GM08714 (cell line): Measurements from ENCODE around the gene C9orf72.
"Not testable (repeated sequence)": the region's sequence is repeated elsewhere in the genome, so short reads cannot be mapped to it uniquely, and the experiment has no call there.

ENCODE experiments used
- H3K4me3 ChIP-seq: fragments of 200-500 bp; sonication (Bioruptor generic); 2 replicates; pipeline ENCODE4 v1.5.1; 2014; ENCODE audit warnings: mild to moderate bottlenecking, low read length, inconsistent platforms
- ZNF274 ChIP-seq: IDR thresholded peaks from 2 replicates; pipeline ENCODE4 v1.6.1; 2012; ENCODE audit warnings: mild to moderate bottlenecking, low read depth, low read length

The C9orf72 gene, protein sequence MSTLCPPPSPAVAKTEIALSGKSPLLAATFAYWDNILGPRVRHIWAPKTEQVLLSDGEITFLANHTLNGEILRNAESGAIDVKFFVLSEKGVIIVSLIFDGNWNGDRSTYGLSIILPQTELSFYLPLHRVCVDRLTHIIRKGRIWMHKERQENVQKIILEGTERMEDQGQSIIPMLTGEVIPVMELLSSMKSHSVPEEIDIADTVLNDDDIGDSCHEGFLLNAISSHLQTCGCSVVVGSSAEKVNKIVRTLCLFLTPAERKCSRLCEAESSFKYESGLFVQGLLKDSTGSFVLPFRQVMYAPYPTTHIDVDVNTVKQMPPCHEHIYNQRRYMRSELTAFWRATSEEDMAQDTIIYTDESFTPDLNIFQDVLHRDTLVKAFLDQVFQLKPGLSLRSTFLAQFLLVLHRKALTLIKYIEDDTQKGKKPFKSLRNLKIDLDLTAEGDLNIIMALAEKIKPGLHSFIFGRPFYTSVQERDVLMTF

DNA sequence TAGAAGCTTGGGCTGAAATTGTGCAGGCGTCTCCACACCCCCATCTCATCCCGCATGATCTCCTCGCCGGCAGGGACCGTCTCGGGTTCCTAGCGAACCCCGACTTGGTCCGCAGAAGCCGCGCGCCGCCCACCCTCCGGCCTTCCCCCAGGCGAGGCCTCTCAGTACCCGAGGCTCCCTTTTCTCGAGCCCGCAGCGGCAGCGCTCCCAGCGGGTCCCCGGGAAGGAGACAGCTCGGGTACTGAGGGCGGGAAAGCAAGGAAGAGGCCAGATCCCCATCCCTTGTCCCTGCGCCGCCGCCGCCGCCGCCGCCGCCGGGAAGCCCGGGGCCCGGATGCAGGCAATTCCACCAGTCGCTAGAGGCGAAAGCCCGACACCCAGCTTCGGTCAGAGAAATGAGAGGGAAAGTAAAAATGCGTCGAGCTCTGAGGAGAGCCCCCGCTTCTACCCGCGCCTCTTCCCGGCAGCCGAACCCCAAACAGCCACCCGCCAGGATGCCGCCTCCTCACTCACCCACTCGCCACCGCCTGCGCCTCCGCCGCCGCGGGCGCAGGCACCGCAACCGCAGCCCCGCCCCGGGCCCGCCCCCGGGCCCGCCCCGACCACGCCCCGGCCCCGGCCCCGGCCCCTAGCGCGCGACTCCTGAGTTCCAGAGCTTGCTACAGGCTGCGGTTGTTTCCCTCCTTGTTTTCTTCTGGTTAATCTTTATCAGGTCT is at the start of gene C9orf72:
Gene C9orf72 (minus strand): TSS at position 564 of the 716 bp plus-strand sequence. CDS start 6,361 bp downstream, outside the sequence.
- peak within 1 kb of the TSS; percentile 88 for H3K4me3 ChIP-seq
- no peak for TF ChIP-seq ZNF274

DNA sequence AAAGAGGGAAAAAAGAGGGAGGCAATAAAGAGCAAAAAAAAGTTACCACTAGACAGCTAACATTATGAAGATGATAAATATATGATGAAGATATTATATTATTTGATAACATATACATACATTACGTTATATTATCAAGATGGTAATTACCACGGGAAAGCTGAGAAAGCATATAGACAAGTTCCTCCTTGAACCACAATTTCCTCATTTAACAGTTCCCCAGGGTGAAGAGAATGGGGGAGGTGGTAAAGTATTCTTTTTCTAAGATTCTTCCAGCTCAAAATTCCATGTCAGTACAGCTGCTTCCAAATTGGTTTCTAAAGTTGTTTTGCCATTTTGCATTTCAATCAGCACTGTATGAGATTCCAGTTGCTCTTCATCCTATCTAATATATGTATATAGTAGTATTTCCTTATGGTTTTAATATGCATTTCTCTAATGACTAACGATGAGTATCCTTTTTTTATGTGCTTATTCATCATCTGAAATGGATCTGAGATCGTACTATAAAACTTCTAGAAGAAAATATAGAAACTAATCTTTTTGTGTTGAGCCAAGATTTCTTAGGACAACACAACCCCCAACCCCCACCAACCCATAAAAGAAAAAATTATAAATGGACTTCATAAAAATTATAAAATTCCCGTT is 49.5 kb upstream of the C9orf72 start:
- no peak overlapping the region for H3K4me3 ChIP-seq
- TF ChIP-seq ZNF274: no peak

DNA sequence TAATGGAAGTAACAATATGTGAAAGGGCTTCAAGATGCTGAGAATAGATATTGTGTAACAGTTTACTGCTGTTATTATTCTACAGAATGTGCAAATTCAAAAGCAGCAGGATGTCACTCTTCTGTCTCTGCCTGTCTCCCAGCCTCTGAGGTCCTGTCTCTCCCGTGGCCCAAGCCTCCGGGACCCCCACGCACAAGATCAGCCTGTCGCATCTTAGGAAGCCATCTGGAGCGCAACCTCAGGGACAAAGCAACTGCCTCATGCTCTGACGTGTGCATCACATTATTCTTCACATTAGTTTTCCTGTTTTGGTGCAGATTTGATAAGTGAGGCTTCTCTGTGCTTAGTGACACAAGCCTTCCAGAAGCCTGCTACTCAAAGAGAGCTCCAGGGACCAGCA is 46.5 kb upstream of the C9orf72 start:
- H3K4me3 ChIP-seq: no peak overlapping the region
- TF ChIP-seq ZNF274: no peak

DNA sequence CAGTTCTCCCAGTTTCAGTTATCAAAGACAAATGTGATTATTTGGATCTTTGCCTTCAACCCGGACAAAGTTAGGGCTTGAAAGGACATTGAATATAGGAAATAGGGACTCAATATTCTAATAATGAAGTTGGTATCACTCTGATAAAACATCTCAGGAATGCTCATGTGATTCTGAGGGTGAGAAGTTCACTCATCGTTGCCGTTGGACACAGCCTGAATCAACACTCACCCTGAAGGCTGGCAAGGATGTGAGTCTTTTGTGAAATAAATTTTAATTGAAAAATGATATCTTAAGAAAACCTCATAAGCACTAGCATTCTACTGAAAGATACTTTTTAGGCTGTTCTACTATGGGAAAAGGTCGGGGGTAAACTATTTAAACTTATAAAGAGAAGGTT is 44.8 kb upstream of the C9orf72 start:
- no peak for TF ChIP-seq ZNF274
- H3K4me3 ChIP-seq: no peak overlapping the region

DNA sequence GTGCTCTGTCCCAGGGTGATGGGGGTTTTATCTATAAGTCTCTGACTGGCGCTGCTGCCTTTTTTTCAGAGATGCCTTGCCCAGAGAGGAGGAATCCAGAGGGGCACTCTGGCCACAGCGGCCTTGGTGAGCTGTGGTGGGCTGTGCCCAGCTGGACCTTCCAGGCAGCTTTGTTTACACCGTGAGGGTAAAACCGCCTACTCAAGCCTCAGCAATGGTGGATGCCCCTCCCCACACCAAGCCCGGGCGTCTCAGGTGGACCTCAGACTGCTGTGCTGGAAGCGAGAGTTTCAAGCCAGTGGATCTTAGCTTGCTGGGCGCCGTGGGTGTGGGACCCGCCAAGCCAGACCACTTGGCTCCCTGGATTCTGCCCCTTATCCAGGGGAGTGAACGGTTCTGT is 41.3 kb upstream of the C9orf72 start:
- no peak overlapping the region for H3K4me3 ChIP-seq
- no peak for TF ChIP-seq ZNF274

DNA sequence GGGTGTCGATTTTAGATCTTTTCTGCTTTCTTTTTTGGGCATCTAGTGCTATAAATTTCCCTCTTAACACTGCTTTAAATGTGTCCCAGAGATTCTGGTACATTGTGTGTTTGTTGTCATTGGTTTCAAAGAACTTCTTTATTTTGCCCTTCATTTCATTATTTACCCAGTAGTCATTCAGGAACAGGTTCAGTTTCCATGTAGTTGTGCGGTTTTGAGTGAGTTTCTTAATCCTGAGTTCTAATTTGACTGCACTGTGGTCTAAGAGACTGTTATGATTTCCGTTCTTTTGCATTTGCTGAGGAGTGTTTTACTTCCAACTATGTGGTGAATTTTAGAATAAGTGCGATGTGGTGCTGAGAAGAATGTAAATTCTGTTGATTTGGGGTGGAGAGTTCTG is 38.8 kb upstream of the C9orf72 start:
- not testable (repeated sequence) for H3K4me3 ChIP-seq

DNA sequence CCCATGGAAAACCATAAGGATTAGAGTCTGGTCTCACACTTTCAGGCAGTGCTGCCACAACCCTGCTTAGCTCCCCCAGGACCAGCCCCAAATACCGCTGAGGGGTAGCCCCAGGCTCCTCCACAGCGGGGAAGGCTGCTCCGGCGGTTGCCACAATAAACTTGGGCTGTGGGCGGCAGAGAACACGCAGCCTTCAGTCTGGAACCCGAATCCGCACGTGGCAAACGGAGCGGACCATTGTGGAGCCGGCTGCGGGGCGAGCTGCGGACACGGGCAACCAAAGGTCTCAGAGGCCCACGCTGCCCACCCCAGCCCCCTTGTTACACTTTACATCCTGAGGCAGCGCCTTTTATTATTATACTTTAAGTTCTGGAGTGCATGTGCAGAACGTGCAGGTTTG is 37.3 kb upstream of the C9orf72 start:
- H3K4me3 ChIP-seq: no peak overlapping the region
- no peak for TF ChIP-seq ZNF274

DNA sequence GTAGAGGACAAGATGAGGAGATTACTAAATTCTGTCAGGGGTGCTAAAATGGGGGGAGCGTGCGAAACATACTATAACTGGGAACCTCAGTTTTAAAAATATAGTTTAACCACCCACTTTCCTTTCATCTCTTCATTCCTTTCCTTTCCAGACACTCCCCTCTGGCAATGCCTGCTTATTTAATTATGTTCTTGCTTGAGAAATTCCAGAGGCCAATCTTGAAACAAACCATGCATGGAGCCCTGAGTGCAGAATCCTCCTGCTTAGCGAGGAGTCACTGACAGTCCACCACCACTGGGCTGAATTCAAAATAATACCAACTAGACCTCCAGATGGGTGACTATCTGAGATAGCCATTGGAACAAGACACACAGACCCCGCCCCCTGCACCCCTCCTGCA is 29.7 kb upstream of the C9orf72 start:
- TF ChIP-seq ZNF274: no peak
- no peak overlapping the region for H3K4me3 ChIP-seq

DNA sequence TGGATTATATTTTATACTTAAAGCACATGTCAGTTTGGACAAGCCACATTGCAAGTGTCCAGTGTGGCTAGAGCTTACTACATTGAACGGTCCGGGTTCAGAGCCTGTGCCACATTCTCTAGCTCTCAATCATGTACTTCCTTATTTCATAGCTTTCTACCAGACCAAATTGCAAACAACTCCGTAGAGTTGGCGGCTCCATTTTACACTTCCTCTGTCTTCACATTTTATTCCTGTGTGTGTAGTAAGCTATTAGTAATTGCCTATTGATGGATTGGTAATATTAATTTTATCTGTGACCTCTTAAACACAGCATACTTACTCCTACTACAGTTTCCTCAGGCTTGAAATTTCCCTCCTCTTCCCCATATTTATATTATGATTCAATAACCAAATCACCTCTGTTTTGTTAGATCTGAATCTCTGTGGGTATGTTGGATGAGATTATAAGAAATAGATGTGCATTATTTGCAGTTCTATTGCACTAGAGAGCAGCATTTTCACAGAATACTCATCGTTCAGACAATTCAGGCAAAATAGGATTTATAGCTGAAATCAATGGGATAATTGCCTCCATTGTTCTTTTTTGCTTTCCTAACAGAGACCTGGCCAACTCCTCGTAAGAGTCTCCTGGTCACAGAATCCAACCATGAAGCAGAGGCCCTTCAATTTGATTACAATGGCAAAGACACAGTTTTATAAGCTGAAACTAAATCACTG is 29.0 kb upstream of the C9orf72 start:
- TF ChIP-seq ZNF274: no peak
- H3K4me3 ChIP-seq: no peak overlapping the region

DNA sequence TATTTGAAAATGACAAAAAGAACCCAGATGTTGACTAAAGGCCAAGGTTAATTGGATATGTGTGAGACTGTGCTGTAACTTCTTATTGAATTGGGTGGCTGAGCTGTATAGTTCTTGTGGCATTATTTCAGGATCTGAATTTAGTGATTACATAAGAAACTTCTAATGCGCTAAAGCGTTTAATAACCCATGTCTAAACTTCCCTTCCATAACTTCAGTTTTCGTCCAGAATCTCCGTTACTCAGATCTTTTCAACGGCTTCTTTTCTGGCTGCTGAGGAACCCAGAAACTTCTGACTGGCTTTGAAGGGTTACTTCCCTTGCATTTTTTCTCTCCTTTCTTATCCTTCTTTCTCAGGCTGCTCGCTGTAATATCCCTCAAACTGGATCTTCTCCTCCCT is 28.1 kb upstream of the C9orf72 start:
- no peak for TF ChIP-seq ZNF274

DNA sequence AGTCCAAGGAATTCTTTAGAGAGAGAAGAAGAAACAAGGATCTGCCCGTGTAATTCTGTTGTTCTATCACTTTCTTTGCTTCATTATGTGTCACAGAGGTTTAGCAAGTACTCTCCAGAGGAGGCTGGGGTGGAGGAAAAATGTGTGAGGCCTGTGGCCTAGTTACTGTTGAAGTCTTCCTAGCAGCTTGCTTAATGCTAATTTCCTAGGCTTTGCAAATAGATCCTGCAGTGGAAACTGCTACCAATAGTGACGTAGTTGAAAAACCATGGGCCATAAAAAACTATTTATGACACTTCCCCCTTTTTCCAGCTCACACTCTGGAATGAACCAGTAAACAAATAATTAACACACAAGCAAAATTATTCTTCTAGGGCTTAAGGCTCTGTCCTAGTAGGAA is 27.0 kb upstream of the C9orf72 start:
- no peak overlapping the region for H3K4me3 ChIP-seq
- TF ChIP-seq ZNF274: no peak

More for the DNA sequence above, 28.1 kb upstream of the C9orf72 start:
- no peak overlapping the region for H3K4me3 ChIP-seq

DNA sequence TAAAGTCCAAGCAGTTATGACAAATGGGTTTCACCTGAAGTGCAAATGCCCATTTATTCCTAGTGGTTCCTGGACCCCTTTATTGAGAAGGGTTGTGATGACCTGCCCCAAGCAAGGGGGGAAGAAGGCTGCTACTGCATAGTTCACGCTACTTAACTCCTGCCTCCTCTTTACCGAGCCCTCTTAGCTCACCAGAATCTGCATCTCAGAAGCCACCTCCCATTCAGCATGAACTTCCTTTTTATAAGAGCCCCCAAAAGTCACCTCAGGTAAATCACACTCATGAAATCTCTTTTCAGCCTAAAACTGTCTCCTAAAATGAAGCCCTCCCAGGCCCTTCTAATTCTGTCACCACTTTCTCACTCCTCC is 26.6 kb upstream of the C9orf72 start:
- TF ChIP-seq ZNF274: no peak
- no peak overlapping the region for H3K4me3 ChIP-seq

DNA sequence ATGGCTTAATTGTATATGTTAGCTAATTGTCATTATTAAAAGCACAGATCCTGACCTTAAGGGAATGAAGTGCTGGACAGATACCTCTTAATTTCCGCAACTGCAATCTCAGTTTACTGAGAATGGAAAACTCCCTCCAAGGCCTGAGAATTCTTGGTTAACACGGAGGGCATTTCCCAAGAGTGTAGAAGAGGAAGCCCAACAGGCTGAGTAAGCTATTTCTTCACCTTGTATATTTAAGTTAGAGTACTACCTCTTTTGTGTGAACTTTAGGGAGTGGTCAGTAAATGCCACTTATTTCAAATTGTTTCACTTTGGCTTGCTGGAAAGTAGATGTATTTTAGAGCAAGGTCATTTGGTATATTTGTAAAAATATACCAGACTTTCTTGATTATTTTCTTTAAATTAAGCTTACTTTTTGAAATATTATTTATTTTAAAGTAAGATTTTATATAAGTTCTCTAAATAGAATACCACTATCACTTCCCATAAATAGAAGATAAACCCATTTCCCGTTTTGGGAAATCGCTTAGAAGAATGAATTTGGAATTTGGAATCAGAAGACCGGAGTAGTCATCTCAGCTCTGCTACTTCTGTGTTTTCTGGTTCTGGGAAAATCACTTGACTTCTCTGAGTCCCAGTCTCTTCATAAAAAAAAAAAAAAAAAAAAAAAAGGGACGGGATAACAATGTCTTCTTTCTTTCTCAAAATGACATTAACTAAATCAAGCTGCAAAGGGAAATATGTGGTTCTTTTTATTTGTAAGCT is 26.0 kb upstream of the C9orf72 start:
- TF ChIP-seq ZNF274: no peak
- no peak overlapping the region for H3K4me3 ChIP-seq

DNA sequence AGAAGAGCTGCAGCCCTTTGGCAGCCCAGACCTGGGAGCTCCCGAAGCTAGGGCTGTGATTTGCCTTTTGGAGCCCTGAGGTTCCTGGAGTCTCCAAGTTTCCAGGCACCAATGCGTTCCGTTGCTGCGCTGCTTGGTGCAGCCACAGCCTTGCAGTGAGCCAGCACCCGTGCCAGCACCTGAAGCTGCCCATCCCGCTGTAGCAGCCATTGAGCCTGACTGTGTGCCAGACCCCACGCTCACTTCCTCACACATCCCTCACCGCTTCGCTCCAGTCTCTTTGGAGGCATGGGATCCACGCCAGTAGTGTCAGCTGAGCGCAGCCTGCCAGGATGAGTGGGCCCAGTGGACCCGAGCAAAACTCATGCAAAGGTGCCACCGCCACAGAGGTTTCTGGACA is 22.5 kb upstream of the C9orf72 start:
- H3K4me3 ChIP-seq: no peak overlapping the region
- no peak for TF ChIP-seq ZNF274
